ENCODE results near the gene EYA2. TPM values are rescaled to one million over a fixed set of nuclear protein-coding genes. Genes with fewer than 3 reads are reported as not detected.

Gene EYA2
- total RNA-seq, 1 experiment from 2014 or later, result not detected

GRCh38 chr20:47213966-47214365 is 319.3 kb downstream of the EYA2 start:
- intact Hi-C loops (cut with micrococcal nuclease; ENCODE audit: unreplicated experiment), result no loop called here
- POLR2A ChIA-PET (ENCODE audit: low non-redundant PET), result no interaction called here
- no peak overlapping the region for H3K4me3 ChIP-seq (ENCODE audit: low read depth, low read length, poor library complexity, severe bottlenecking)
- CTCF ChIA-PET, result interaction anchor here (0.6 kb wide), 1 partner anchor 460 kb away, joined by 3 read pairs; no protein-coding TSS in a partner anchor
- BruUV-seq (replicated peaks), result no TSS peak
- H3K36me3 ChIP-seq (ENCODE audit: insufficient read depth, low read length, poor library complexity, severe bottlenecking), result peaks cover 25% of the 10 kb centered on the region
- no peaks in the 10 kb centered on the region for H3K9me3 ChIP-seq (ENCODE audit: low read depth, low read length, poor library complexity, severe bottlenecking)
- H3K4me1 ChIP-seq (ENCODE audit: insufficient read depth, low read length, poor library complexity, severe bottlenecking), result no peaks in the 10 kb centered on the region
- H3K27me3 ChIP-seq (replicated peaks; ENCODE audit: insufficient read depth, low read depth, low read length, poor library complexity), result no peaks in the 10 kb centered on the region
- no peak for DNase-seq (ENCODE audit: low spot score)
- TF ChIP-seq, protein P1, sequence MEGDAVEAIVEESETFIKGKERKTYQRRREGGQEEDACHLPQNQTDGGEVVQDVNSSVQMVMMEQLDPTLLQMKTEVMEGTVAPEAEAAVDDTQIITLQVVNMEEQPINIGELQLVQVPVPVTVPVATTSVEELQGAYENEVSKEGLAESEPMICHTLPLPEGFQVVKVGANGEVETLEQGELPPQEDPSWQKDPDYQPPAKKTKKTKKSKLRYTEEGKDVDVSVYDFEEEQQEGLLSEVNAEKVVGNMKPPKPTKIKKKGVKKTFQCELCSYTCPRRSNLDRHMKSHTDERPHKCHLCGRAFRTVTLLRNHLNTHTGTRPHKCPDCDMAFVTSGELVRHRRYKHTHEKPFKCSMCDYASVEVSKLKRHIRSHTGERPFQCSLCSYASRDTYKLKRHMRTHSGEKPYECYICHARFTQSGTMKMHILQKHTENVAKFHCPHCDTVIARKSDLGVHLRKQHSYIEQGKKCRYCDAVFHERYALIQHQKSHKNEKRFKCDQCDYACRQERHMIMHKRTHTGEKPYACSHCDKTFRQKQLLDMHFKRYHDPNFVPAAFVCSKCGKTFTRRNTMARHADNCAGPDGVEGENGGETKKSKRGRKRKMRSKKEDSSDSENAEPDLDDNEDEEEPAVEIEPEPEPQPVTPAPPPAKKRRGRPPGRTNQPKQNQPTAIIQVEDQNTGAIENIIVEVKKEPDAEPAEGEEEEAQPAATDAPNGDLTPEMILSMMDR (conservative IDR thresholded peaks at IDR 0.05; ENCODE audit: low read depth, low read length), result no peak
- no peak for TF ChIP-seq EZH2 (IDR thresholded peaks at IDR 0.05; ENCODE audit: borderline replicate concordance, low read depth, low read length, poor library complexity, severe bottlenecking)
- no peak overlapping the region for H3K27ac ChIP-seq (ENCODE audit: low read depth, low read length, poor library complexity, severe bottlenecking)

DNA sequence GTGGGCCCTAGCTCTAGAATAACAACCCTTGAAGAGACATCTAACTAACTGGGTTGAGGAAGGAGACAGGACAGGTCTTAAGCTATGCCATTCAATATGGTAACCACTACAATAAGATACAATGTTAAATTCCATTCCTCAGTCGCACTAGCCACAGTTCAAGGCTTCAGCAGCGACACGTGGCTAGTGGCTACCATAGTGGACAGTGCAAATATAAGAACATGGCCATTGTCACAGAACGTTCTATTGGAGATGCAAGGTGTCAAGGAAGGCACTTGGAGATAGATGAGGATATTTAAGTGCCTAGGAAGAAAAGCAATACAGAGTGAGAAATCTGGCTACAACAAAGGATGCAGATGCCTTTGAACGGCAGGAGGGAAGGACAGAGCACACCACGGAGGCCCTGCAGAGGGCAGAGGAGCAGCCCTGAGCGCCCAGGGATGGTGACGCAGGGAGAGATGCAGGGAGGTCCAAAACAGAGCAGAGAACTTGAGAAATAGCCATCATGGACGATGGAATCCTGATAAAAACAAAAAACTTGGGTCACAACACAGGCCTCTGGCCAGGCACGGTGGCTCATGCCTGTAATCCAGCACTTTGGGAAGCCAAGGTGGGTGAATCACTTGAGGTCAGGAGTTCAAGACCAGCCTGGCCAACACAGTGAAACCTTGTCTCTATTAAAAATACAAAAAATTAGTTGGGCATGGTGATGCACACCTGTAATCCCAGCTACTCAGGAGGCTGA is 321.2 kb downstream of the EYA2 start:
- no peaks in the 10 kb centered on the region for H3K9me3 ChIP-seq (ENCODE audit: low read depth, low read length, poor library complexity, severe bottlenecking)
- no peak overlapping the region for H3K4me3 ChIP-seq (ENCODE audit: low read depth, low read length, poor library complexity, severe bottlenecking)
- ChIA-PET CTCF (interaction anchor here (0.7 kb wide), 1 partner anchor 813 kb away, joined by 4 read pairs; no protein-coding TSS in a partner anchor), POLR2A (ENCODE audit: low non-redundant PET) (no interaction called here)
- intact Hi-C loops (cut with micrococcal nuclease; ENCODE audit: unreplicated experiment), result no loop called here
- DNase-seq (ENCODE audit: low spot score), result no peak
- TF ChIP-seq, protein P1 (conservative IDR thresholded peaks at IDR 0.05; ENCODE audit: low read depth, low read length), result no peak
- TF ChIP-seq EZH2 (IDR thresholded peaks at IDR 0.05; ENCODE audit: borderline replicate concordance, low read depth, low read length, poor library complexity, severe bottlenecking), result no peak
- H3K27me3 ChIP-seq (replicated peaks; ENCODE audit: insufficient read depth, low read depth, low read length, poor library complexity), result no peaks in the 10 kb centered on the region
- H3K4me1 ChIP-seq (ENCODE audit: insufficient read depth, low read length, poor library complexity, severe bottlenecking), result no peaks in the 10 kb centered on the region
- no TSS peak for BruUV-seq (replicated peaks)
- peaks cover 26% of the 10 kb centered on the region for H3K36me3 ChIP-seq (ENCODE audit: insufficient read depth, low read length, poor library complexity, severe bottlenecking)
- no peak overlapping the region for H3K27ac ChIP-seq (ENCODE audit: low read depth, low read length, poor library complexity, severe bottlenecking)

GRCh38 chr20:47216819-47217410 is 322.3 kb downstream of the EYA2 start:
- no peak overlapping the region for H3K4me3 ChIP-seq (ENCODE audit: low read depth, low read length, poor library complexity, severe bottlenecking)
- no peaks in the 10 kb centered on the region for H3K9me3 ChIP-seq (ENCODE audit: low read depth, low read length, poor library complexity, severe bottlenecking)
- no peak overlapping the region for H3K27ac ChIP-seq (ENCODE audit: low read depth, low read length, poor library complexity, severe bottlenecking)
- BruUV-seq (replicated peaks), result no TSS peak
- ChIA-PET POLR2A (ENCODE audit: low non-redundant PET) (no interaction called here), CTCF (interaction anchor here (1.2 kb wide), 1 partner anchor 419 kb away, joined by 3 read pairs; no protein-coding TSS in a partner anchor)
- peaks cover 25% of the 10 kb centered on the region for H3K36me3 ChIP-seq (ENCODE audit: insufficient read depth, low read length, poor library complexity, severe bottlenecking)
- no peaks in the 10 kb centered on the region for H3K27me3 ChIP-seq (replicated peaks; ENCODE audit: insufficient read depth, low read depth, low read length, poor library complexity)
- no peak for TF ChIP-seq EZH2 (IDR thresholded peaks at IDR 0.05; ENCODE audit: borderline replicate concordance, low read depth, low read length, poor library complexity, severe bottlenecking)
- TF ChIP-seq, protein P1 (conservative IDR thresholded peaks at IDR 0.05; ENCODE audit: low read depth, low read length), result no peak
- no peaks in the 10 kb centered on the region for H3K4me1 ChIP-seq (ENCODE audit: insufficient read depth, low read length, poor library complexity, severe bottlenecking)
- intact Hi-C loops (cut with micrococcal nuclease; ENCODE audit: unreplicated experiment), result no loop called here
- no peak for DNase-seq (ENCODE audit: low spot score)

All from A673 (cell line).